Fibroblast of the aortic adventitia (primary cell): ENCODE data around the gene GTF2A1L. TPM values are rescaled to one million over a fixed set of nuclear protein-coding genes. Genes with fewer than 3 reads are reported as not detected.

Source experiments
- DNase-seq: peaks from one replicate; pipeline ENCODE4 v3.0.0-alpha.2; 2010; ENCODE audit warnings: low read depth
- H3K4me3 ChIP-seq: 2 replicates; pipeline ENCODE4 v1.5.1; 2011; ENCODE audit warnings: low read depth, mild to moderate bottlenecking, control low read depth, low read length, moderate library complexity
- small RNA-seq: library from RNA; depleted of rRNA; stranded (forward); fragments of <200 nt; gene quantifications from one replicate; pipeline ENCODE3, GENCODE V24; 2012
- total RNA-seq: library from RNA; depleted of rRNA; stranded (reverse); fragments of >200 nt; gene quantifications from 2 replicates; pipeline ENCODE4 v1.2.3, GENCODE V29; 2012; ENCODE audit warnings: low replicate concordance
- TF ChIP-seq, protein P1 (sequence below): IDR thresholded peaks from 2 replicates; pipeline ENCODE4 v1.5.1; 2011; ENCODE audit warnings: mild to moderate bottlenecking, low read length, control low read depth, inconsistent platforms; ENCODE audit not compliant: insufficient read depth

The GTF2A1L gene
- total RNA-seq, 1 donor: 5.0 TPM

DNA sequence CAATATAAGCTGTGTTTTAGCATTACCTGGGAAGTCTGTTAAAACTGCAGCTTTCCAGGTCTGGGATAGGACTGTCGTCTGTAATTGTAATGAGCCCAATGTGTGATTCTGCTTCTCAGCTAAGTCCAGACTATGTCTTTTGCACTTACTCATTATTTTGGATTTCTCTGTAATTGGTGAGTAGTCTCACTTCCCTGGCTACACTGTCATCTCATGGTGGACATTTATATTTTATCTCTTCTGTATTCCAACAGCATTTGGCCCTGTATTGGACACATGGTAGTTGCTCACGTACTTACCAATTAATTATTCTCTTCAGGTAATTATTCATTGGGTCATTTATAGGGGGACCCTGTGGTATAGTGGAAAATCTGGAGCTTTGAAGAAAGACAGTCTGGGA, 109.9 kb downstream of the GTF2A1L start:
- TF ChIP-seq, protein P1, sequence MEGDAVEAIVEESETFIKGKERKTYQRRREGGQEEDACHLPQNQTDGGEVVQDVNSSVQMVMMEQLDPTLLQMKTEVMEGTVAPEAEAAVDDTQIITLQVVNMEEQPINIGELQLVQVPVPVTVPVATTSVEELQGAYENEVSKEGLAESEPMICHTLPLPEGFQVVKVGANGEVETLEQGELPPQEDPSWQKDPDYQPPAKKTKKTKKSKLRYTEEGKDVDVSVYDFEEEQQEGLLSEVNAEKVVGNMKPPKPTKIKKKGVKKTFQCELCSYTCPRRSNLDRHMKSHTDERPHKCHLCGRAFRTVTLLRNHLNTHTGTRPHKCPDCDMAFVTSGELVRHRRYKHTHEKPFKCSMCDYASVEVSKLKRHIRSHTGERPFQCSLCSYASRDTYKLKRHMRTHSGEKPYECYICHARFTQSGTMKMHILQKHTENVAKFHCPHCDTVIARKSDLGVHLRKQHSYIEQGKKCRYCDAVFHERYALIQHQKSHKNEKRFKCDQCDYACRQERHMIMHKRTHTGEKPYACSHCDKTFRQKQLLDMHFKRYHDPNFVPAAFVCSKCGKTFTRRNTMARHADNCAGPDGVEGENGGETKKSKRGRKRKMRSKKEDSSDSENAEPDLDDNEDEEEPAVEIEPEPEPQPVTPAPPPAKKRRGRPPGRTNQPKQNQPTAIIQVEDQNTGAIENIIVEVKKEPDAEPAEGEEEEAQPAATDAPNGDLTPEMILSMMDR: no peak
- no peak overlapping the region for H3K4me3 ChIP-seq
- no peak for DNase-seq

DNA sequence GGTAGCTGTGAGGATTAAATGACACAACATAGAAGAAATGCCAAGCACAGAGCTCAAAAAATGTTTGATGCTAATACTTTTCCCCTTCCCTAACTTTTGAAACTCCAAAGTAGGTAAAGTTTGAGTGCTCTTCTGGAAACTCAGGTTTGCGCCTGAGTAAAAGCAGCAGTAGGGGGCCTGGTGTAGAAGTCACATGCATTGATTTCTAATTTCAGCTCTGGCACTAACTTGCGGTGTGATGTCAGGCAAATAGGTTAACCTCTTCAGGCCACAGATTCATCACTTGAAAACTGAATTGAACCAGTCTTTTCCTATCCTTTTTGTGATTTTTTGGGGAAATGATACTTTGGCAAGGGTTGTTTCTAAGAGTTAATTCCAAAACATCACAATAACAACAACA, 110.6 kb downstream of the GTF2A1L start:
- TF ChIP-seq, protein P1: no peak

DNA sequence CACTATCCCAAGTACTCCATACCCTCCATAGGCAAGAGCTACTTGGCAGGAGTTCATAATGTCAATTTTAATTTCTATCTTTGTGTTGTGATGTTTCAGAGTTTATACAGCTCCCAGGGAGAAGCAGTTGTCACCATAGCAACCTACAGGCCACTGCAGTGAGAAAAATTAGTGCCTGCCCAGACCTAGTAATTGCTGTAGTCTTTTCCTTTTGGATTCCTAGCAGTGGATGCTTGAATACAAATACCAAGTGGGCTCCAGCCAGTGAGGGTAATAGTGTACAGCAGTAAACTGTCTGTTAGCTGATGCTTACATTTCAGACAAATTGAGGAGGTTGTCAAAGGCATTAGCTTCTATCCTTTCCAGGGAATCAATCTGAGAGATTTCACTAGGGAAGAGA, 111.2 kb downstream of the GTF2A1L start:
- DNase-seq: no peak
- TF ChIP-seq, protein P1: no peak

More for the DNA sequence above, 110.6 kb downstream of the GTF2A1L start:
- no peak overlapping the region for H3K4me3 ChIP-seq
- no peak for DNase-seq

More for the DNA sequence above, 111.2 kb downstream of the GTF2A1L start:
- no peak overlapping the region for H3K4me3 ChIP-seq

Small RNA genes lying within 50 kb of the gene (small RNA-seq; reads per million reads assigned to genes)
- gene TPT1P11: not detected

Other genes starting within 250 kb of the GTF2A1L start
- 21.9 and 52.3 TPM in 2 replicates for gene PPP1R21, start 177.1 kb upstream of the GTF2A1L start, total RNA-seq
- 24.6 and 79.9 TPM in 2 replicates for gene STON1, start 87.7 kb upstream of the GTF2A1L start, total RNA-seq
- 0.25 TPM in 1 of 2 replicates, not detected in the other for gene LHCGR, start 137.9 kb downstream of the GTF2A1L start, total RNA-seq